ENCODE measurements around the gene PRR16.

GRCh38 chr5:120610145-120610544, 146.0 kb downstream of the PRR16 start:
- no peak for TF ChIP-seq CTCF (IDR thresholded peaks at IDR 0.05; ENCODE audit: poor library complexity)
- no peak for TF ChIP-seq EZH2 (IDR thresholded peaks at IDR 0.05; ENCODE audit: borderline replicate concordance)
